ENCODE measurements around the gene RBM12. TPM values are rescaled to one million over a fixed set of nuclear protein-coding genes. Genes with fewer than 3 reads are reported as not detected.

The RBM12 gene
- total and polyA plus RNA-seq, 2 of the 4 experiments (the other 2 are of a cell fraction) = 44.7 to 65.8 TPM

GRCh38 chr20:35699957-35700624 is 35.4 kb upstream of the RBM12 start:
- no TSS peak for BruUV-seq (replicated peaks)
- H3K56ac ChIP-seq (ENCODE audit: extremely low read depth, insufficient read depth, low read length) = peak overlapping the region; percentile 81
- no CpG with 5 or more reads among the region's 6 CpGs for WGBS, 2 experiments (ENCODE audit: extremely low coverage in 2 of 2, insufficient read length in 1 of 2)
- H3K9me3 ChIP-seq (ENCODE audit: control insufficient read depth, insufficient read depth, low read length) = no peaks in the 10 kb centered on the region
- H2BK15ac ChIP-seq (ENCODE audit: low read depth, low read length) = no peak overlapping the region
- peak overlapping the region; percentile 90 to 95; a peak in 2 of 4 replicates for H4K8ac ChIP-seq (ENCODE audit: low read depth in 2 of 2, low read length in 2 of 2)
- H3K4me3 ChIP-seq (ENCODE audit: insufficient read depth, low read depth, low read length) = peak overlapping the region; percentile 73
- in situ Hi-C loops (cut with MboI; ENCODE audit: low sequenced_read_pairs) = no loop called here
- H2AK9ac ChIP-seq (replicated peaks; ENCODE audit: low read depth, low read length, poor library complexity) = peak overlapping the region; percentile 97
- H3K14ac ChIP-seq (replicated peaks; ENCODE audit: low read depth, low read length) = peak overlapping the region; percentile 79
- peak overlapping the region; percentile 77 for H3K27ac ChIP-seq (ENCODE audit: insufficient read depth, low read length)
- no peaks in the 10 kb centered on the region for H3K27me3 ChIP-seq (ENCODE audit: control insufficient read depth, insufficient read depth, low read length)
- H3K9ac ChIP-seq (ENCODE audit: low read depth, low read length) = peak overlapping the region; percentile 78
- POLR2A ChIA-PET (ENCODE audit: unreplicated experiment) = interaction anchor here (0.5 to 1.5 kb wide), 4 partner anchors 18 to 217 kb away, joined by 3 read pairs; partner anchors contain the start of gene RBM39
- peaks cover 24% of the 10 kb centered on the region for H4K20me1 ChIP-seq (ENCODE audit: insufficient read depth, low read length)
- intact Hi-C loops (cut with micrococcal nuclease) = loop anchor here (2.0 to 10.0 kb wide), 3 partner anchors 185 to 252 kb away; partner anchors contain the start of gene SCAND1
- peak overlapping the region; percentile 95 for H3K4ac ChIP-seq (ENCODE audit: low read depth, low read length)
- no peak for ATAC-seq (ENCODE audit: low read depth)
- peak overlapping the region; percentile 97 for H3K4me2 ChIP-seq (ENCODE audit: low read depth, low read length)
- dilution Hi-C loops (cut with HindIII; ENCODE audit: low sequenced_read_pairs, unreplicated experiment) = no loop called here
- H2BK5ac ChIP-seq (ENCODE audit: low read depth, low read length, poor library complexity, severe bottlenecking) = peak overlapping the region; percentile 65
- TF ChIP-seq CTCF (conservative IDR thresholded peaks at IDR 0.05; ENCODE audit: low read depth, low read length) (no peak), RFX5 (IDR thresholded peaks at IDR 0.05; ENCODE audit: low read depth, low read length) (no peak)
- H3K4me1 ChIP-seq (ENCODE audit: control insufficient read depth, insufficient read depth, low read length) = peaks cover 5% of the 10 kb centered on the region
- peak overlapping the region; percentile 94 for H2AFZ ChIP-seq (replicated peaks; ENCODE audit: low read length, poor library complexity)
- H3K18ac ChIP-seq (ENCODE audit: low read depth, low read length) = no peak overlapping the region
- CTCF ChIA-PET = no interaction called here
- peaks cover 32% of the 10 kb centered on the region for H3K36me3 ChIP-seq (ENCODE audit: control insufficient read depth, insufficient read depth, low read length)
- no peak for DNase-seq
- peak overlapping the region; percentile 92 for H2AK5ac ChIP-seq (ENCODE audit: low read depth, low read length)
- H4K5ac ChIP-seq (ENCODE audit: low read depth, low read length) = peak overlapping the region; percentile 73; the same call in 1 of the 2 replicates
- peak overlapping the region; percentile 74 for H4K91ac ChIP-seq (ENCODE audit: insufficient read depth, low read depth, low read length)
- H2BK20ac ChIP-seq (ENCODE audit: low read depth, low read length) = no peak overlapping the region
- peak overlapping the region; percentile 83; the same call in 1 of the 2 replicates for H3K23ac ChIP-seq (ENCODE audit: low read depth, low read length)
- H3K9me1 ChIP-seq (ENCODE audit: insufficient read depth, low read length) = peaks cover 10% of the 10 kb centered on the region
- peak overlapping the region; percentile 53; the same call in 1 of the 2 replicates for H2BK120ac ChIP-seq (ENCODE audit: low read depth, low read length)
- H3K79me1 ChIP-seq (ENCODE audit: low read depth in 1 of 2, low read length in 2 of 2) = peaks cover 25 to 70% of the 10 kb centered on the region in 2 experiments

All from IMR-90 (cell line).